T47D (cell line): ENCODE measurements around the gene CEP128.
A peak's percentile ranks its signal among the peaks of the same experiment; 100 is the strongest.

ENCODE experiments used
- DNase-seq, 2 experiments: peaks; one replicate each; pipeline versions ENCODE4 v3.0.0 to v3.0.0-alpha.2; 2011 to 2012; ENCODE audit warnings: low read depth in 1 of 2, low spot score in 1 of 2
- JUND ChIP-seq: IDR thresholded peaks from 2 replicates; pipeline ENCODE4 v1.6.1; 2012; ENCODE audit warnings: low read depth
- in situ Hi-C: cut with HindIII; loops from 2 replicates; pipeline ENCODE4 v1.10.0; 2016; ENCODE audit warnings: low sequenced_read_pairs, low pct_unique_long_range_greater_than_20kb

Gene CEP128

GRCh38 chr14:80845856-80846255, 95.7 kb downstream of the CEP128 start:
- no peak for TF ChIP-seq JUND
- DNase-seq: no peak
- in situ Hi-C loops: no loop called here

- TF ChIP-seq JUND: no peak
- DNase-seq: no peak
- in situ Hi-C loops: no loop called here
Measured at GRCh38 chr14:80844872-80845271, 96.7 kb downstream of the CEP128 start.

GRCh38 chr14:80839743-80840142, 101.8 kb downstream of the CEP128 start:
- no peak for TF ChIP-seq JUND
- in situ Hi-C loops: no loop called here
- DNase-seq: no peak

GRCh38 chr14:80809663-80810062, 131.9 kb downstream of the CEP128 start:
- in situ Hi-C loops: no loop called here
- TF ChIP-seq JUND: no peak
- no peak for DNase-seq

- DNase-seq: no peak
- in situ Hi-C loops: no loop called here
- TF ChIP-seq JUND: no peak
Measured at GRCh38 chr14:80805136-80805535, 136.4 kb downstream of the CEP128 start.

- no peak for DNase-seq
- in situ Hi-C loops: no loop called here
- no peak for TF ChIP-seq JUND
Measured at GRCh38 chr14:80798878-80799277, 142.7 kb downstream of the CEP128 start.

- in situ Hi-C loops: no loop called here
- no peak for TF ChIP-seq JUND
- DNase-seq: no peak
Measured at GRCh38 chr14:80798211-80798610, 143.3 kb downstream of the CEP128 start.

GRCh38 chr14:80792771-80793170, 148.8 kb downstream of the CEP128 start:
- in situ Hi-C loops: no loop called here
- DNase-seq: no peak
- no peak for TF ChIP-seq JUND

- TF ChIP-seq JUND: no peak
- in situ Hi-C loops: no loop called here
- no peak for DNase-seq
Measured at GRCh38 chr14:80787876-80788275, 153.7 kb downstream of the CEP128 start.

GRCh38 chr14:80784820-80785219, 156.7 kb downstream of the CEP128 start:
- in situ Hi-C loops: no loop called here
- DNase-seq: peak in 1 of 2 experiments; percentile 6

GRCh38 chr14:80781972-80782367, 159.6 kb downstream of the CEP128 start:
- no peak for TF ChIP-seq JUND
- no peak for DNase-seq
- in situ Hi-C loops: no loop called here

More at GRCh38 chr14:80784820-80785219, 156.7 kb downstream of the CEP128 start:
- no peak for TF ChIP-seq JUND

GRCh38 chr14:80780500-80780899, 161.0 kb downstream of the CEP128 start:
- DNase-seq: no peak
- in situ Hi-C loops: no loop called here
- TF ChIP-seq JUND: no peak

GRCh38 chr14:80776657-80777056, 164.9 kb downstream of the CEP128 start:
- no peak for DNase-seq
- TF ChIP-seq JUND: no peak
- in situ Hi-C loops: no loop called here

GRCh38 chr14:80776186-80776585, 165.4 kb downstream of the CEP128 start:
- DNase-seq: no peak
- in situ Hi-C loops: no loop called here
- TF ChIP-seq JUND: no peak
